MG63 (cell line): ENCODE data around the gene CAPN10. TPM values are rescaled to one million over a fixed set of nuclear protein-coding genes. Genes with fewer than 3 reads are reported as not detected.
A peak's percentile ranks its signal among the peaks of the same experiment; 100 is the strongest.
"Not testable (repeated sequence)": the region's sequence is repeated elsewhere in the genome, so short reads cannot be mapped to it uniquely, and the experiment has no call there.

Experiments
- DNase-seq: peaks from one replicate; pipeline ENCODE4 v3.0.0-alpha.2; 2020
- H3K27me3 ChIP-seq: fragments of 250-450 bp; sonication (Bioruptor Pico); 2 replicates; pipeline ENCODE4 v1.5.1; 2020; ENCODE audit warnings: mild to moderate bottlenecking, moderate library complexity
- H3K36me3 ChIP-seq: fragments of 250-450 bp; sonication (Bioruptor Pico); 2 replicates; pipeline ENCODE4 v1.5.1; 2020; ENCODE audit warnings: mild to moderate bottlenecking, moderate library complexity
- H3K4me3 ChIP-seq: fragments of 250-450 bp; sonication (Bioruptor Pico); 2 replicates; pipeline ENCODE4 v1.5.1; 2020; ENCODE audit warnings: mild to moderate bottlenecking, moderate library complexity
- H3K9me3 ChIP-seq: fragments of 250-450 bp; sonication (Bioruptor Pico); 2 replicates; pipeline ENCODE4 v1.5.1; 2020; ENCODE audit warnings: mild to moderate bottlenecking, moderate library complexity
- total RNA-seq: library from RNA; depleted of rRNA; stranded (reverse); fragments of >200 nt; shearing (Covaris generic); gene quantifications from 2 replicates; pipeline ENCODE4 v1.2.3, GENCODE V29; 2014; ENCODE audit warnings: low replicate concordance

The CAPN10 gene
- total RNA-seq, 1 experiment from 2014 or later, result 18.4 TPM

DNA sequence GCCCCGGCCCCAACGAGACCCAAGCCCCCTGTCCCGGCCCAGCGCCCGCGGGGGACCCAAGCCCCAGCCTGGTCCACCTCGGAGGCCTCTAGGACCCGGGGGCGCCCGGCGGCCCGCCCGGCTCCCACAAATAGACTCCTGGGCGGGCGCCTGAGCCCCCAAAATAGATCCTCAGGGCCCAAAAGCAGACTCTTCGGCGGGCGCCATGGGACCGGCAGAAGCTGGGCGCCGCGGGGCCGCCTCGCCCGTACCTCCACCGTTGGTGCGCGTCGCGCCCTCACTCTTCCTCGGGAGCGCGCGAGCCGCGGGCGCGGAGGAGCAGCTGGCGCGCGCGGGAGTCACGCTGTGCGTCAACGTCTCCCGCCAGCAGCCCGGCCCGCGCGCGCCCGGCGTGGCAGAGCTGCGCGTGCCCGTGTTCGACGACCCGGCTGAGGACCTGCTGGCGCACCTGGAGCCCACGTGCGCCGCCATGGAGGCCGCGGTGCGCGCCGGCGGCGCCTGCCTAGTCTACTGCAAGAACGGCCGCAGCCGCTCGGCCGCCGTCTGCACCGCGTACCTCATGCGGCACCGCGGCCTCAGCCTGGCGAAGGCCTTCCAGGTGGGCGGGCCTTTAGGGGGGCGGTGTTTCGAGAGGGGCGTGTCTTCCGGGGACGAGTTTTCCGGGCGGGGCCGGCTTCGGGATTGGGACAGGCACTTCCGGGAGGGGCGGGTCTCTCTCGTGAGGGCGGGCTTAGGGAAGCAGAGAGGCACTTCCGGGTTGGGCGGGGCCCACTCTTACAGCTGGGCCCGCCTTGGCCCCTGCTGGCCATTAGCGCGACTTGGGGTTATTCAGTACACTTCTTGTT lies 25.8 kb upstream of the CAPN10 start:
- Histone ChIP-seq H3K4me3 (peak overlapping the region; percentile 100), H3K9me3 (no peaks in the 10 kb centered on the region; the same call in 1 of the 2 replicates), H3K27me3 (no peaks in the 10 kb centered on the region), H3K36me3 (peaks cover 31% of the 10 kb centered on the region)
- DNase-seq, result peak; percentile 97

DNA sequence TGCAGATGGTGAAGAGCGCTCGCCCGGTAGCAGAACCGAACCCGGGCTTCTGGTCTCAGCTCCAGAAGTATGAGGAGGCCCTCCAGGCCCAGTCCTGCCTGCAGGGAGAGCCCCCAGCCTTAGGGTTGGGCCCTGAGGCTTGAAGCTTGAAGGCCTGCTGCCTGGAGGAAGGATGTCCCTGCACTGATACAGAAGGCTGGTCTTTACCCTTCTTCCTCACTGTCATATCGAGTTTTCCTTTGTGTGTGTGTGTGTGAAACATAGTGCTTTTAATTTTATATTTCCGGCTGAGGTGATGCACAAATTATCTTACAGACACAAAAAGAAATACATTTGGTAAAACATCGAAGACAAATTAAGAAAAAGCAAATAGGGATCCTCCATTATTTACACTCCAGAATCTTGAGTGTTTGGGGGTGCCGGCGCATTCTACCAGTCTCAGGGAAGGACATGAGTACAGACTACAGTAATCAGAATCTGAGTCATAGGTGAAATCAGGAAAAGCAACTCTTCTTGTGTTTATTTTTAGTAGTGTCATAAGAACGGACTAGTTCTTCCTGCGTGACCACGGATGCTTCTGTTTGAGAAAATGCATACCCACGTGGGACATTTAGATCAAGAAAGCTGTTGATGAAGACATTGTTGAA lies 25.1 kb upstream of the CAPN10 start:
- Histone ChIP-seq H3K9me3 (no peaks in the 10 kb centered on the region; the same call in 1 of the 2 replicates), H3K4me3 (peak overlapping the region; percentile 100), H3K36me3 (peaks cover 31% of the 10 kb centered on the region), H3K27me3 (no peaks in the 10 kb centered on the region)
- no peak for DNase-seq

DNA sequence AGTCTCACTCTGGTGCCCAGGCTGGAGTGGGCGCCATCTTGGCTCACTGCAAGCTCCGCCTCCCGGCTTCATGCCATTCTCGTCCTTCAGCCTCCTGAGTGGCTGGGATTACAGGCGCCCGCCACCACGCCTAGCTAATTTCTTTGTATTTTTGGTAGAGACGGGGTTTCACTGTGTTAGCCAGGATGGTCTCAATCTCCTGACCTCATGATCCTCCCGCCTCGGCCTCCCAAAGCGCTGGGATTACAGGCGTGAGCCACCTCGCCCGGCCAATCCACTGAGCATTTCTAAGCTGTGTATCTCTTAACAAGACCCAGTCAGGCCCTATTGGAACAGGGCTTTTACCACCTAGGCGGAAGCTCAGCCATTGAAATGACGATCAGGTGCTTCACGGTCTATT lies 23.3 kb upstream of the CAPN10 start:
- H3K27me3 ChIP-seq, H3K4me3 ChIP-seq, H3K9me3 ChIP-seq, DNase-seq: not testable (repeated sequence)
- peaks cover 25% of the 10 kb centered on the region for H3K36me3 ChIP-seq

DNA sequence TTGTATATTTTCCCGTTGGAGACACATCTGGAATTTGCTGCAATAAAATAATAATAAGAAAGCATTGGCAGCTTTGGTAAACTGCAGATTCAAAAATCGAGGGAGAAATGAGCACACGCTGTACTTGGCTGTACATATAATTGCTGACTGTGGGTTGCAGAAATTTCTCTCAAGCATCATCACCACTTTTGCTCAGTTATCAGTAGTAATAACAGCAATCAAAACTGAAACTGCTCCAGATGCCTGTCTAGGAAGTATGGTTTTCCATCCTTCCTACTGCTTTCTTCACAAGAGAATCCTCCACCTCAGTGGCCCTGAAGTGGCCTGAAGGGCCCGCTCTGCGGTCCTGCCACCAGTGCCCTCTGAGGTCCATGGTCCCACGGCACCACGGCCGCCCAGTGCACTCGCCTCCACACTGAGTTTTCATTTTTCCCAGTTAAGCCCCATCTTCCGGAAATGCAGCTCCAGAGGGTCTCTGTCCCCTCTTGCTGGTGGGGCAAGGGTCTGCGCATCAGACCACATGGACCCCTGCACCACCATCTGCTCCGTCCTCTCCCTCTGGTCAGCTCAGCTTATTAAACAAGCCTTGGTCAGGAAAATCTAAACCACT lies 22.5 kb upstream of the CAPN10 start:
- H3K4me3 ChIP-seq, result no peak overlapping the region
- DNase-seq, result no peak
- no peaks in the 10 kb centered on the region for H3K27me3 ChIP-seq
- H3K36me3 ChIP-seq, result peaks cover 21% of the 10 kb centered on the region
- no peaks in the 10 kb centered on the region; the same call in 1 of the 2 replicates for H3K9me3 ChIP-seq

DNA sequence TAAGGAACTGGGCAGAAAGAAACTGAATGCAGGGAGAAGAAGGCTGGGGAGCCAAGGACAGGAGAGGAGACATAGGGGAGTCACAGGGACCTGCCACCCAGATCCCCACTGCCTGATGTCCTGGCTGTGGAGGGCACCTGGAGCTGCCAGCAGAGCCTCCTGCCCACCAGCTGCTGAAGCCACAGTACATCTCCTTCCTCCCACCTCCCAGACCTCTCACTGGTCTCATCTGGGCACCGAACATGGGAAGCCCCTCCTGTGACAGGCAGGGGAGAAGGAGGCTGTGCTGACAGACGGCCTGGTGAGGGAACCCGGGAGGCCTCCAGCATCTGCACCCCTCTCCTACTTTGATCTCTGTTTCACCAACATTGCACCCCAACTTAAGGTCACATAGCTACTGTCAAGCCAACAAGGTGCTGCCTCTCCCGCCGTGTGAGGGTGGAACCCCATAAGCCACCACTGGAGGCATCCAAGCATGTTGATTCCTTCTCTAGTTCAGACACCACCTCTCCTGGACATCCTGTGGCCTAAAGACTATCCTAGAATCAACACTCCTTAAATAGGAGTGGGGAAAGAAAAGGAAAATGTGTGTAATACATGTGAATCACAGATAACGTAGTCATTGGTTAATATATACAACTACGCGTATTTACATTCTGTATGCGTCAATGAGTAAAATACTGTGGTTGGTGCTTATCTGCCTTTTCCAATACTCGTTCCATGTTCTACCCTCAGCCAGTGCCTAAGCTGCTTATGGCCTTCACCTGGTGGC lies 21.8 kb upstream of the CAPN10 start:
- Histone ChIP-seq H3K27me3 (no peaks in the 10 kb centered on the region), H3K36me3 (peaks cover 14% of the 10 kb centered on the region), H3K9me3 (no peaks in the 10 kb centered on the region; the same call in 1 of the 2 replicates), H3K4me3 (no peak overlapping the region)
- DNase-seq, result no peak

DNA sequence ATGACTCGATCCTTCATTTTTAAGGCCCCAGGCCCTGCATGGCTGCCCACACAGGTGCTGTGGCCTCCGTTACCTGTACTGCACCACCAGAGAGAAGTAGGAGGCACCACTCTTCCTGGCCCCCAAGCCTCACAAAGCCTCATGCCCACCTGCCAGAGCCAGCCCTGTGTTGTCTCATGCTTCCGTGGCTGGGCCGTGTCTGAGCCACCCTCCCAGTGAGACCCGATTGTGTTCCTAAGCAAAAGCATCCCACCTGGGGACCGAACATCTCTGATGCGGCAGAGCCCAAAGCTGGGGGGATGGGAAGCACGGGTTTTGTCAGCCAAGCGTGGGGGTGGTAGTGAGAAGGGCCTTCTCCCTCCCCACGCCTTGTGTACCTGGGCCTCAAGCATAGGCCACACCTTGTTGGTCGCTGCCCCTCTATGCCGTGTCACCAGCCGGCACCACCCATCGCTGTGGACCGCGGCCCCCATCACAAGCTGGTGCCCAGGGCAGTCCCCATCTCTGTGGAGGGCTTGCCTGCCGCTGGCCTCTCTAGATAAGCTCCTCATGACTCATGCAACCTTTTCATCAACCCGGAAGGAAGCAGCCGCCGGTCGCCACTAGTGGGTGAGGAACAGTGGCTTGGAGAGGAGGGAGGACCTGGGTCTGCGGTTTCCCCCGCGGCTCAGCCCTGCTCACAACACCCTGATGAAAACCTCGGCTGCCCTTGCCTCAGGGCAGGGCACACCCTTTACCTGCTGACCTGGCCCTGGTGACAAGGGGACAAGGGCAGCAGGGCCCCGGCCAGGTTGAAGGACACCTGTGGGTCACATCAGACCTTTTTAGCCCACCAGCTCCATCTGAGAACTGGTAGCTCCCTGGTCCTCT lies 21.0 kb upstream of the CAPN10 start:
- DNase-seq, result peak; percentile 87
- peaks cover 12% of the 10 kb centered on the region for H3K36me3 ChIP-seq
- H3K9me3 ChIP-seq, result no peaks in the 10 kb centered on the region
- no peaks in the 10 kb centered on the region for H3K27me3 ChIP-seq
- peak overlapping the region; percentile 30 for H3K4me3 ChIP-seq

DNA sequence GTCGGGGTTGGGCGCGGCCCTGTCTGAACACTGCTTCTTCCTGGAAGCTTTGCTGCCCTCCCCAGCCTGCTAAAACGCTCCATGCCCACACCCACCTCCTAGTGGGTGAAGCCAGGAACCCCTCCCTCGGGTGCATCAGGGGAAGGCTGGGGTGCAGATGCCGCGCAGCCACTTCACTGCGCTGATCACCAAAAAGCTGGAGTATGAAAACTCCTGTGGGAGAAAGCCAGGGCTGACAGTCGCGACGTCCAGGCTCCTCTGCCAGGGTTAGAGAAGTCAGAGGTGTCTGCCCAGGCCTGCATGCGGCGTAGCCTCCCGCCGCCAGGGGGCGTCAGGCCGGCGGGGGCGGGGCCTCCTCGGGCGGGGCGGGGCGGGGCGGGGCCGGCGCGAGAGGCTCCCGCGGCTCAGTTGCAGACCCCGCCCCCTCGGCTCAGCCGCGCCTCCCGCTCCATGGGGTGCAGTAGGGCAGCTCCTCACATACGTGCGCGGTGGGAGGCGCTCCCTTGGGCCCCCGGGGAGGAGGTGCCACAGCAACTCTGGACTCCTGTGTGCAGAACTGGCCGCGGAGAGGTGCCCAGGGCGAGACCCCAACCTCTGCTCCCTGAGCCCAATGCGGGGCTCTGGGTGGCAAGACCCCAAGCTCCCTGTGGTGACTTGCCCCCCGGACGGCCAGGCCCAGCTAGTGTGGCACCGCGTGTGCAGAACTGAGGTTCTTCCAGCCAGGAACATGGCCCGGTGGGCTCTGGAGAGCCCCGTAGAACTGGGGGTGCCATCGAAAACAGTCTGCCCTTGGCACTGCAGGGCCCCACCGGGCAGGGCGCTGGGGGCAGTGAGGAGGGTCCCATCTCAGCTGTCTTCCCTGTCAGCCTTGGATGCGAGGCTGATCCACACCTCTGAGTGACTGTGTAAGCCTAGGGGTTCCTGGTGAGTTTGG lies 20.1 kb upstream of the CAPN10 start:
- H3K9me3 ChIP-seq, result no peaks in the 10 kb centered on the region
- H3K36me3 ChIP-seq, result peaks cover 12% of the 10 kb centered on the region
- H3K27me3 ChIP-seq, result no peaks in the 10 kb centered on the region
- DNase-seq, result peak; percentile 96
- H3K4me3 ChIP-seq, result peak overlapping the region; percentile 69

DNA sequence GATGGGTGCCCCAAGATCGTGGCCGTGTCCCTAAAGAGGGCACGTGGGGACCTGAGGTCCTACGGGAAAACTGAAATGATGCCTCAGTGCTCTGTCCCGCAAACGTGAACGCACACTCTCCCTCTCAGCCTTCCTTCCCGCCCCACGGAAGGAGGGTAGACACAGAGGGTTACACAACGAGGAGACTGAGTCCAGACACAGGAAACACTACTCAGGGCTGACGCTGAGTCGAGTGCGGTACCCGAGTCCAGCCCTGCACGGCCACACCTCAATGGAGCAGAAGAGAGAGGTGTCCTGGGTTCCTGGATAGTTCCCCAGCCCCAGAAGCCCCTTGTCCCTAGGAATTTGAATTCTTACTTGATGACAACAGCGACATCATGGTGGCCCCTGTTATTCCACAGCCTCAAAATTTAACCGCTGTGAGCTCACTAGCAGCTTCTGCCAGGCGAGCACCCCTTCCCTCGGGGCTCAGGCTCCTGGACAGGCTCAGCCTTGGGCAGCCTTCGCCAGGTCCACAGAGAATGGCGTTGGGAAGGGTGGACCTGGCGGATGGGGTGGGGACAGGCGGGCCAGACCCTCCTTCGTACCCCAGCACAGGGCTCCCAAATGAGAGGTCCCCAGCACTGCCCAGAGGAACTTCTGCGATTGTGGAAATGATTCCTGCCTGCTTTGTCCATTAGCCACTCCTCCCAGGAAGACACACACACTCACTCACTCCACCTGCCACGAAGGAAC lies 19.2 kb upstream of the CAPN10 start:
- DNase-seq, result no peak
- Histone ChIP-seq H3K4me3 (peak overlapping the region; percentile 69), H3K27me3 (no peaks in the 10 kb centered on the region), H3K36me3 (peaks cover 9% of the 10 kb centered on the region), H3K9me3 (no peaks in the 10 kb centered on the region)

DNA sequence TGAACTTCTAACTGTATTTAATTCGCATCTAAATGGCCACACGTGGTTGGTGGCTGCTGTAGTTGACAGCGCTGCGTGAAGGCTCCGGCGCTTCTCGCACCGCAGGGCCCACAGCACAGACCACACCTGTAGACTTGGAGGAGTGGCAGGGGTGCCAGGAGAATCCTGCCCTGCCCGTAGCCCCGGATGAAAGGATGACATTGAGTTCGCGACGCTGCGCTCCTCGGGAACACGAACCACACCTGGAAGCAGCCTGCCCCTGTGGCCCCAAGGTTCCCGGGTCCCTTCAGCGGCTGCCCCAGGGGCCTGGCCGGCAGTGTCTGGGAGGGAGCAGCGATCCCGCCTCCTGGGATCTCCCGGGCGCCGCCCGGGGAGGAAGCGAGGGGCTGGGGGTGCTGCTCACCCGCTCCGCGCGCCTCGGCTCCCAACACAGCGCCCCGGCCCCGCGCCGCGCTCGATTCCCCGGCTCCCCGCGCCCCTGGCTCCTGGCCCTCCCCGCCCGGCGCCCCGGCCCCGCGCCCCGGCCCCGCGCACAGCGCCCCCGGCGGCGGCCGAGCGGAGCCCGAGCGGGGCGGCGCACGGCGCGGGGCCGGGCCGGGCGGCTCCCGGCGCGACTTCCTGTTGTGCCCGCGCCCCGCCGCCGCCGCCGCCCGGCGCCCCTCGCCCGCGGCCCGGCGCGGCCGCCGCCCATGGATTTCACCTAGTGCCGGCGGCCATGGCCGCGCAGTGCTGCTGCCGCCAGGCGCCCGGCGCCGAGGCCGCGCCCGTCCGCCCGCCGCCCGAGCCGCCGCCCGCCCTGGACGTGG lies 18.5 kb upstream of the CAPN10 start, which contains the start of gene RNPEPL1:
Gene RNPEPL1 (plus strand): TSS at position 613 of the 806 bp plus-strand sequence. CDS start 103 bp downstream, at position 716.
- H3K36me3 ChIP-seq, result peaks cover 4% of the 10 kb centered on the region; the same call in 1 of the 2 replicates
- DNase-seq, result peak; percentile 38
- no peaks in the 10 kb centered on the region for H3K9me3 ChIP-seq
- no peaks in the 10 kb centered on the region for H3K27me3 ChIP-seq
- H3K4me3 ChIP-seq, result peak within 1 kb of the TSS; percentile 69

DNA sequence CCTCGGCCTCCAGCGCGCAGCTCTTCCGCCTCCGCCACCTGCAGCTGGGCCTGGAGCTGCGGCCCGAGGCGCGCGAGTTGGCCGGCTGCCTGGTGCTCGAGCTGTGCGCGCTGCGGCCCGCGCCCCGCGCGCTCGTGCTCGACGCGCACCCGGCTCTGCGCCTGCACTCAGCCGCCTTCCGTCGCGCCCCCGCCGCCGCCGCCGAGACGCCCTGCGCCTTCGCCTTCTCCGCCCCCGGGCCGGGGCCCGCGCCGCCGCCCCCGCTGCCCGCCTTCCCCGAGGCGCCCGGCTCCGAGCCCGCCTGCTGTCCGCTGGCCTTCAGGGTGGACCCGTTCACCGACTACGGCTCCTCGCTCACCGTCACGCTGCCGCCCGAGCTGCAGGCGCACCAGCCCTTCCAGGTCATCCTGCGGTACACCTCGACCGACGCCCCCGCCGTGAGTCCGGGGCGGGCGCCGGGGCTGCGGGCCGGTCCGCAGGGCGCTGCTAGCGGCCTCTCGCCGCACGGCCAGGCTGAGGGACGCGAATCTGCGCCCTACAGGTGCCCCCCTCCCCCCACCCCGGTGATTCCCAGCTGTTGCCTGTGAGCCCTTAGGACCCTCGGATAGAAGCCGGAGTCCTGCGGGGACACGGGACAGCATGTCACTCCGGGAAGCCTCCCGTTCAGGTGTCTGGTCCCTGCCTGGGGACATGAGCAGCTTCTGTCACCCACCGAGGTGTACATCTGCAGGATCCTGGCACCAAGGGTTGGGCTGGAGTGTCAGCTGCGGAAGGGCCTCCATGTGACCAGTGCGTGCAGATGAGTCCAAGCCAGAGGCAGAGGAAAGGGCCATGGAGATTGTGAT lies 17.6 kb upstream of the CAPN10 start:
- DNase-seq, result peak; percentile 70
- Histone ChIP-seq H3K36me3 (no peaks in the 10 kb centered on the region; the same call in 1 of the 2 replicates), H3K4me3 (peak overlapping the region; percentile 48), H3K9me3 (no peaks in the 10 kb centered on the region), H3K27me3 (no peaks in the 10 kb centered on the region)

DNA sequence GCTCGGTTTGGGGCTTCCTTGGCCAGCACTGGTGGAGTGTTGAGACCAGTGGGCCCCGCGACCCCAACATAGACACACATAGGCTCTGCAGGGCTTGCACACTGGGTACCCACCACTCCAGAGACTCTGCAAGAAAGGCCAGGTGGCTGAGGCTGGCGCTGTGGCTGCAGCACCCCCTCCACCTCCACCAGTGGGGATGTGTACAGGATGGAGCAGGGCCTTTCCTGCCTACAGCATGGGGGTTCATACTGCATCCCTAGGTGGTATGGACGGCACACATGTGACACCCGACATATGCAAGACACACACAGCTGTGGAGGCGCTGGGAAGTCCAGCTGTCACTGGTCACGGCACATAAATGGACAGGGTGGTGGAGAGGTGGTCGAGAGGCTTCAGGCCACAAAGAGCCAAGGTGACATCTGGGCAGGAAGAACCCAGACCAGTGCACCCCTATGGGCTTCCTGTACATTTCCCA lies 17.0 kb upstream of the CAPN10 start:
- Histone ChIP-seq H3K4me3 (peak overlapping the region; percentile 48), H3K9me3 (no peaks in the 10 kb centered on the region), H3K27me3 (no peaks in the 10 kb centered on the region), H3K36me3 (no peaks in the 10 kb centered on the region)
- DNase-seq, result no peak

DNA sequence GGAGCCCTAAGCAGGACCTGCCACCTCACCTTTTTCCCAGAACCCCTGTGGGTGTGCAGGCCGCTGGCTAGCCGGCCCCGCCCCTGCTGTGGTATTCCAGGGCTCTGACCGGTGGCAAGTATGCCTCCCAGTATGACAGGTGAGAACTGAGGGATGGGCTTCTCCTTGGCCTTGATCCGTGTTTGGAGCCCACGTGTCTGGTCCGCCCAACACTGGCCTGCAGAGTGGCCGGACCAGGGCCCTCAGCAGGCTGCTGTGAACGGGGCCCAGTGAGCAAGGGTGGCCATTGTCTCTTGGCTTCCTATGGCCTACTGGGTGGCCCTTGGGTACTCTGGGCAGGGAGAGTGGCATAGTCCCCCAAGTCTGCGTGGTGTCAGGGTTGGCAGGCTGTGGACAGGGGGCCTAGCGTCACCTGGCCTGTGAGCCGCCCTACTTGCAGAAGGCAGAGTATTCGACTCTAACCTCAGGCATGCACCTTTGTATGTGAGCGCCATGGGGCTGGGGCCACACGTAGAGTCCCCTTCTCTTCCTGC lies 16.5 kb upstream of the CAPN10 start:
- DNase-seq, result no peak
- no peak overlapping the region for H3K4me3 ChIP-seq

More for the DNA sequence above, 16.5 kb upstream of the CAPN10 start:
- Histone ChIP-seq H3K9me3 (no peaks in the 10 kb centered on the region), H3K36me3 (peaks cover 3% of the 10 kb centered on the region; the same call in 1 of the 2 replicates), H3K27me3 (no peaks in the 10 kb centered on the region)
